SK-N-SH (cell line): ENCODE data around the gene LNX2. TPM values are rescaled to one million over a fixed set of nuclear protein-coding genes. Genes with fewer than 3 reads are reported as not detected.

Source experiments
- CTCF ChIA-PET: fragments of 300-600, 350-600 bp; formaldehyde crosslinking; extraction: SDS; loops from one replicate; lab custom pipeline; 2021; lab: Yijun Ruan, JAX
- POLR2A ChIA-PET: fragments of 350-600 bp; sonication (Branson Sonifier 250); formaldehyde crosslinking; extraction: SDS; loops from one replicate; lab custom pipeline; 2020; ENCODE audit warnings: antibody characterized with exemption, inconsistent platforms; lab: Yijun Ruan, JAX
- DNase-seq: peaks from one replicate; pipeline ENCODE4 v3.0.0; 2012
- H2AFZ ChIP-seq: fragments of 200-600 bp; sonication (generic); 2 replicates; pipeline ENCODE4 v1.8.1; 2016; ENCODE audit warnings: antibody characterized with exemption, mild to moderate bottlenecking, low read depth
- H3F3A ChIP-seq: fragments of 200-600 bp; sonication (generic); replicated peaks from 2 replicates; pipeline ENCODE3; 2016; ENCODE audit warnings: antibody characterized with exemption, mild to moderate bottlenecking; ENCODE audit not compliant: insufficient read depth
- H3K27ac ChIP-seq, 2 experiments: fragments of 200-500 bp in 1 of 2; fragments of 200-600 bp in 1 of 2; sonication (Bioruptor generic) in 1 of 2; sonication (generic), shearing (Covaris generic) in 1 of 2; 2 replicates each; pipeline versions ENCODE4 v1.5.1 to v1.6.1; 2014 to 2016; ENCODE audit warnings: low read depth in 2 of 2, inconsistent platforms in 1 of 2, low read length in 1 of 2, mild to moderate bottlenecking in 1 of 2, mixed read lengths in 1 of 2
- H3K27me3 ChIP-seq: fragments of 200-600 bp; sonication (generic), shearing (Covaris generic); 2 replicates; pipeline ENCODE4 v1.6.1; 2016; ENCODE audit warnings: mixed run types; ENCODE audit not compliant: insufficient read depth
- H3K36me3 ChIP-seq, 2 experiments: fragments of 200-500 bp in 1 of 2; fragments of 200-600 bp in 1 of 2; sonication (Bioruptor generic) in 1 of 2; sonication (generic) in 1 of 2; replicated peaks in 1 of 2; 2 replicates each; pipeline versions ENCODE3 to v1.5.1; 2014 to 2016; ENCODE audit warnings: low read length in 1 of 2, mild to moderate bottlenecking in 1 of 2; ENCODE audit not compliant: insufficient read depth in 2 of 2, control insufficient read depth in 1 of 2
- H3K4me1 ChIP-seq, 2 experiments: fragments of 200-500 bp in 1 of 2; fragments of 200-600 bp in 1 of 2; sonication (Bioruptor generic) in 1 of 2; sonication (generic), shearing (Covaris generic) in 1 of 2; 2 replicates each; pipeline versions ENCODE4 v1.5.1 to v1.6.1; 2014 to 2016; ENCODE audit warnings: low read depth in 1 of 2, low read length in 1 of 2, mixed run types in 1 of 2; ENCODE audit not compliant: insufficient read depth in 2 of 2, control insufficient read depth in 1 of 2
- H3K4me2 ChIP-seq: fragments of 200-600 bp; sonication (generic), shearing (Covaris generic); 2 replicates; pipeline ENCODE4 v1.6.1; 2017; ENCODE audit warnings: mixed run types
- H3K4me3 ChIP-seq, 2 experiments: fragments of 200-500 bp in 1 of 2; fragments of 200-600 bp in 1 of 2; sonication (Bioruptor generic) in 1 of 2; sonication (generic), shearing (Covaris generic) in 1 of 2; 2 replicates each; pipeline versions ENCODE4 v1.5.1 to v1.8.1; 2014 to 2016; ENCODE audit warnings: low read depth in 2 of 2, inconsistent platforms in 1 of 2, low read length in 1 of 2, mild to moderate bottlenecking in 1 of 2, mixed read lengths in 1 of 2, moderate library complexity in 1 of 2
- H3K79me2 ChIP-seq: fragments of 200-600 bp; sonication (generic); 2 replicates; pipeline ENCODE4 v1.8.1; 2017; ENCODE audit warnings: mild to moderate bottlenecking; ENCODE audit not compliant: insufficient read depth
- H3K9ac ChIP-seq: fragments of 200-600 bp; sonication (generic); 2 replicates; pipeline ENCODE4 v1.6.1; 2017; ENCODE audit warnings: mixed run types
- H3K9me2 ChIP-seq: fragments of 200-600 bp; sonication (generic); 2 replicates; pipeline ENCODE4 v1.6.1; 2017; ENCODE audit warnings: mixed run types
- H3K9me3 ChIP-seq: fragments of 200-600 bp; sonication (generic); 2 replicates; pipeline ENCODE4 v1.6.1; 2017; ENCODE audit warnings: mixed run types, mild to moderate bottlenecking, moderate library complexity
- H4K20me1 ChIP-seq: fragments of 200-600 bp; sonication (generic); 2 replicates; pipeline ENCODE4 v1.6.1; 2017; ENCODE audit warnings: mild to moderate bottlenecking, mixed run types; ENCODE audit not compliant: insufficient read depth
- CHD2 ChIP-seq: fragments of 150-350 bp; IDR thresholded peaks from 2 replicates; pipeline ENCODE4 v1.6.1; 2018; ENCODE audit warnings: low read length; ENCODE audit not compliant: partially characterized antibody
- ELF1 ChIP-seq: IDR thresholded peaks from 2 replicates; pipeline ENCODE4 v1.4.0; 2012
- EP300 ChIP-seq, 2 experiments: IDR thresholded peaks; 2 replicates each; pipeline versions ENCODE4 v1.4.0 to v1.6.1; 2012; ENCODE audit warnings: borderline replicate concordance in 1 of 2, low read depth in 1 of 2, low read length in 1 of 2
- FOSL2 ChIP-seq: IDR thresholded peaks from 2 replicates; pipeline ENCODE4 v1.4.0; 2012; ENCODE audit warnings: low read depth, mild to moderate bottlenecking, moderate library complexity, borderline replicate concordance
- FOXJ3 ChIP-seq: sonication (generic); formaldehyde crosslinking; IDR thresholded peaks from 2 replicates; pipeline ENCODE4 v1.5.1; 2020; ENCODE audit warnings: mild to moderate bottlenecking, missing genetic modification reagents
- MEF2A ChIP-seq: IDR thresholded peaks from 2 replicates; pipeline ENCODE4 v1.4.0; 2012; ENCODE audit warnings: low read depth, borderline replicate concordance
- MXI1 ChIP-seq: IDR thresholded peaks from 2 replicates; pipeline ENCODE4 v1.6.1; 2012; ENCODE audit warnings: mild to moderate bottlenecking, low read depth, low read length, improper control_type of control experiment
- NFIC ChIP-seq: IDR thresholded peaks from 2 replicates; pipeline ENCODE4 v1.4.0; 2012; ENCODE audit warnings: borderline replicate concordance
- RAD21 ChIP-seq: IDR thresholded peaks from 2 replicates; pipeline ENCODE4 v1.6.1; 2012; ENCODE audit warnings: mild to moderate bottlenecking, low read length
- RFX5 ChIP-seq: IDR thresholded peaks from 2 replicates; pipeline ENCODE4 v1.6.1; 2012; ENCODE audit warnings: mild to moderate bottlenecking, improper control_type of control experiment, low read length
- RXRA ChIP-seq: IDR thresholded peaks from 2 replicates; pipeline ENCODE4 v1.4.0; 2012; ENCODE audit warnings: low read depth, mild to moderate bottlenecking, borderline replicate concordance
- SIN3A ChIP-seq: IDR thresholded peaks from 2 replicates; pipeline ENCODE4 v1.6.1; 2012; ENCODE audit warnings: low read depth, mild to moderate bottlenecking, low read length, moderate library complexity, borderline replicate concordance
- TAF1 ChIP-seq: IDR thresholded peaks from 2 replicates; pipeline ENCODE4 v1.6.1; 2012; ENCODE audit warnings: low read depth, mild to moderate bottlenecking, low read length, moderate library complexity, borderline replicate concordance
- TEAD4 ChIP-seq: IDR thresholded peaks from 2 replicates; pipeline ENCODE4 v1.4.0; 2012; ENCODE audit warnings: mild to moderate bottlenecking, borderline replicate concordance; ENCODE audit not compliant: insufficient read depth
- YY1 ChIP-seq: IDR thresholded peaks from 2 replicates; pipeline ENCODE4 v1.4.0; 2012; ENCODE audit warnings: low read depth, mild to moderate bottlenecking
- WGBS: methylation state at CpG from one replicate; pipeline ENCODE4 v1.1.6; 2017; ENCODE audit warnings: low lambda C conversion rate; 5-methylcytosine and 5-hydroxymethylcytosine counted together
- polyA plus RNA-seq, 3 experiments: library from polyadenylated mRNA; depleted of rRNA; stranded (reverse); fragments of >200 nt; gene quantifications; 2 replicates each; pipeline ENCODE4 v1.2.3, GENCODE V29; 2012
- TF ChIP-seq, protein P1 (sequence below): fragments of 200-600 bp; sonication (generic); IDR thresholded peaks from 2 replicates; pipeline ENCODE4 v1.6.1; 2017; ENCODE audit warnings: antibody characterized with exemption, mild to moderate bottlenecking, moderate library complexity
- TF ChIP-seq, protein P2 (sequence below): fragments of 150-350 bp; IDR thresholded peaks from 2 replicates; pipeline ENCODE4 v1.6.1; 2017; ENCODE audit warnings: antibody characterized with exemption, low read length, low read depth, borderline replicate concordance
- TF ChIP-seq, protein P3 (sequence below): IDR thresholded peaks from 2 replicates; pipeline ENCODE4; 2012
- TF ChIP-seq, protein P4 (sequence below): IDR thresholded peaks from 2 replicates; pipeline ENCODE4 v1.4.0; 2012; ENCODE audit warnings: low read depth, borderline replicate concordance

The LNX2 gene
- polyA plus RNA-seq, 1 of the 3 experiments (the other 2 are of a cell fraction) = 3.7 TPM

DNA sequence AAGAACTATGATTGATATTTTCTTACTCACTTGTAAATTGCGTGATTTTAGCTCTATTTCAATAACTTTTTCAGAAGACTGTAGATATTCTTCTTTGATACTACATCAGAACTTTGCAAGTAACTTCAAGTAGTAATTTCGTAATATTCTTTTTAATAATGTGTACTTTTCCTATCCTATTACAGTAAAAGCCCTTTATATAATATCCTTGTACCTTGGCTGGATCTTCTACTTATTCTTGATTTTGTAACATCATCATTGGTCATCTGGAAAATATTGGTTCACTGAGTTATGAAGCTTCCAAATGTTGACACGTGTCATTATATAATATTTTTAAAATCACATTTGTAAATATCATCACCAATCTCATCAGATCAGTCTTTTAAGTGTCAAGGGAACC lies 33.7 kb upstream of the LNX2 start:
- ChIA-PET POLR2A (no interaction called here), CTCF (interaction anchor here (1.0 kb wide), 1 partner anchor 121 kb away, joined by 4 read pairs; no protein-coding TSS in a partner anchor)
- TF ChIP-seq, protein P1, sequence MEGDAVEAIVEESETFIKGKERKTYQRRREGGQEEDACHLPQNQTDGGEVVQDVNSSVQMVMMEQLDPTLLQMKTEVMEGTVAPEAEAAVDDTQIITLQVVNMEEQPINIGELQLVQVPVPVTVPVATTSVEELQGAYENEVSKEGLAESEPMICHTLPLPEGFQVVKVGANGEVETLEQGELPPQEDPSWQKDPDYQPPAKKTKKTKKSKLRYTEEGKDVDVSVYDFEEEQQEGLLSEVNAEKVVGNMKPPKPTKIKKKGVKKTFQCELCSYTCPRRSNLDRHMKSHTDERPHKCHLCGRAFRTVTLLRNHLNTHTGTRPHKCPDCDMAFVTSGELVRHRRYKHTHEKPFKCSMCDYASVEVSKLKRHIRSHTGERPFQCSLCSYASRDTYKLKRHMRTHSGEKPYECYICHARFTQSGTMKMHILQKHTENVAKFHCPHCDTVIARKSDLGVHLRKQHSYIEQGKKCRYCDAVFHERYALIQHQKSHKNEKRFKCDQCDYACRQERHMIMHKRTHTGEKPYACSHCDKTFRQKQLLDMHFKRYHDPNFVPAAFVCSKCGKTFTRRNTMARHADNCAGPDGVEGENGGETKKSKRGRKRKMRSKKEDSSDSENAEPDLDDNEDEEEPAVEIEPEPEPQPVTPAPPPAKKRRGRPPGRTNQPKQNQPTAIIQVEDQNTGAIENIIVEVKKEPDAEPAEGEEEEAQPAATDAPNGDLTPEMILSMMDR = no peak
- TF ChIP-seq SIN3A = no peak
- TF ChIP-seq RXRA = no peak
- TF ChIP-seq RAD21 = no peak
- no peak for TF ChIP-seq FOSL2
- TF ChIP-seq CHD2 = no peak
- no peak for TF ChIP-seq EP300 (IDR thresholded peaks at IDR 0.05; ENCODE audit: borderline replicate concordance in 1 of 2, low read depth in 1 of 2, low read length in 1 of 2)
- TF ChIP-seq, protein P2, sequence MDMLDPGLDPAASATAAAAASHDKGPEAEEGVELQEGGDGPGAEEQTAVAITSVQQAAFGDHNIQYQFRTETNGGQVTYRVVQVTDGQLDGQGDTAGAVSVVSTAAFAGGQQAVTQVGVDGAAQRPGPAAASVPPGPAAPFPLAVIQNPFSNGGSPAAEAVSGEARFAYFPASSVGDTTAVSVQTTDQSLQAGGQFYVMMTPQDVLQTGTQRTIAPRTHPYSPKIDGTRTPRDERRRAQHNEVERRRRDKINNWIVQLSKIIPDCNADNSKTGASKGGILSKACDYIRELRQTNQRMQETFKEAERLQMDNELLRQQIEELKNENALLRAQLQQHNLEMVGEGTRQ = no peak
- TF ChIP-seq MEF2A = no peak
- TF ChIP-seq TAF1 = no peak
- no peak for TF ChIP-seq RFX5
- TF ChIP-seq, protein P3, sequence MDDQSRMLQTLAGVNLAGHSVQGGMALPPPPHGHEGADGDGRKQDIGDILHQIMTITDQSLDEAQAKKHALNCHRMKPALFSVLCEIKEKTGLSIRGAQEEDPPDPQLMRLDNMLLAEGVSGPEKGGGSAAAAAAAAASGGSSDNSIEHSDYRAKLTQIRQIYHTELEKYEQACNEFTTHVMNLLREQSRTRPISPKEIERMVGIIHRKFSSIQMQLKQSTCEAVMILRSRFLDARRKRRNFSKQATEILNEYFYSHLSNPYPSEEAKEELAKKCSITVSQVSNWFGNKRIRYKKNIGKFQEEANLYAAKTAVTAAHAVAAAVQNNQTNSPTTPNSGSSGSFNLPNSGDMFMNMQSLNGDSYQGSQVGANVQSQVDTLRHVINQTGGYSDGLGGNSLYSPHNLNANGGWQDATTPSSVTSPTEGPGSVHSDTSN = no peak
- no peak for TF ChIP-seq MXI1
- no peak for TF ChIP-seq ELF1
- TF ChIP-seq FOXJ3 (CRISPR knock-in tag) = no peak
- no peak for TF ChIP-seq NFIC
- TF ChIP-seq TEAD4 = no peak
- TF ChIP-seq, protein P4, sequence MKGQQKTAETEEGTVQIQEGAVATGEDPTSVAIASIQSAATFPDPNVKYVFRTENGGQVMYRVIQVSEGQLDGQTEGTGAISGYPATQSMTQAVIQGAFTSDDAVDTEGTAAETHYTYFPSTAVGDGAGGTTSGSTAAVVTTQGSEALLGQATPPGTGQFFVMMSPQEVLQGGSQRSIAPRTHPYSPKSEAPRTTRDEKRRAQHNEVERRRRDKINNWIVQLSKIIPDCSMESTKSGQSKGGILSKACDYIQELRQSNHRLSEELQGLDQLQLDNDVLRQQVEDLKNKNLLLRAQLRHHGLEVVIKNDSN = no peak
- no peak for TF ChIP-seq YY1

More for the DNA sequence above, 33.7 kb upstream of the LNX2 start:
- H3F3A ChIP-seq = peaks cover 4% of the 10 kb centered on the region
- 91% methylated on average over 3 of the region's 3 CpGs for WGBS
- peaks cover 32 to 41% of the 10 kb centered on the region in 2 experiments for H3K36me3 ChIP-seq
- no peak overlapping the region for H3K4me3 ChIP-seq
- no peaks in the 10 kb centered on the region for H3K27me3 ChIP-seq
- H3K4me2 ChIP-seq = no peak overlapping the region
- no peaks in the 10 kb centered on the region; the same call in 1 of the 2 replicates for H3K79me2 ChIP-seq
- DNase-seq = no peak
- H3K9ac ChIP-seq = no peak overlapping the region
- H2AFZ ChIP-seq = no peak overlapping the region
- H4K20me1 ChIP-seq = no peaks in the 10 kb centered on the region
- no peak overlapping the region for H3K27ac ChIP-seq
- no peaks in the 10 kb centered on the region for H3K9me2 ChIP-seq
- H3K9me3 ChIP-seq = no peaks in the 10 kb centered on the region; the same call in 1 of the 2 replicates
- peaks cover 0 to 10% of the 10 kb centered on the region in 2 experiments; a peak in 3 of 4 replicates for H3K4me1 ChIP-seq
